Measurements from ENCODE around the gene TMEM145. TPM values are rescaled to one million over a fixed set of nuclear protein-coding genes. Genes with fewer than 3 reads are reported as not detected.

TMEM145 gene
- polyA plus RNA-seq, 1 donor (not counting 4 experiments of a cell fraction or from before 2014, with no cell fraction given): not detected

DNA sequence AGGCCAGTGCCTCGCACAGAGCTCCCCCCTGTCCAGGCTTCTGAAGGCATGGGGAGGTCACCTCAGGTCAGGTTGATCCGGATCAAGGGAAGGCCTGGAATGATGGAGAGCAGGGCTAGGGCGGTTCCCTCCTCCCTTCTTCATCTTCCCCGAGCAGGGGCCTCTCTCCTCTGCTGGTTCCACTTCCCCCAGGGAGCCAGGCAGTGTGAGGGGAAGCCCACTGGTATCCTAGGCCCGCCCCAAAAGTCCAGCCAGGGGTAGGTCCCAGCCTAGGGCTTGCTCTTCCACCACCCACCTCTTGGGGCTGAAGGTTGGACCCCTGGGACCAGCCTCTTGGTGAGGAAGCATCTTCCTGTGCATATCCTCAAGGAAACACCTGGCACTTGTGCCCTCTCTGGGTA lies 27.6 kb upstream of the TMEM145 start:
- H2AFZ ChIP-seq (ENCODE audit: control insufficient read depth, low read length): no peak overlapping the region
- H3K9ac ChIP-seq (ENCODE audit: control insufficient read depth, extremely low read depth, insufficient read depth, low read length): no peak overlapping the region
- H3K9me3 ChIP-seq (ENCODE audit: control insufficient read depth, low read depth, low read length): no peaks in the 10 kb centered on the region
- H3K27me3 ChIP-seq (ENCODE audit: control insufficient read depth, extremely low read depth, insufficient read depth, low read length): no peaks in the 10 kb centered on the region
- H3K79me2 ChIP-seq (ENCODE audit: control insufficient read depth, insufficient read depth, low read length): peaks cover 21% of the 10 kb centered on the region
- no peaks in the 10 kb centered on the region for H4K20me1 ChIP-seq (ENCODE audit: control insufficient read depth, extremely low read depth, insufficient read depth, low read length)
- H3K4me1 ChIP-seq (ENCODE audit: control insufficient read depth, extremely low read depth, insufficient read depth, low read length): peaks cover 38% of the 10 kb centered on the region
- DNase-seq (ENCODE audit: low read depth, low spot score) (no peak), FAIRE-seq (no peak)
- peaks cover 20 to 29% of the 10 kb centered on the region in 2 experiments for H3K36me3 ChIP-seq (ENCODE audit: control insufficient read depth in 2 of 2, extremely low read depth in 1 of 2, insufficient read depth in 2 of 2, low read length in 2 of 2)
- no peak overlapping the region for H3K27ac ChIP-seq (ENCODE audit: control insufficient read depth, insufficient read depth, low read length)
- H3K9me1 ChIP-seq (ENCODE audit: control insufficient read depth, extremely low read depth, insufficient read depth, low read length): no peaks in the 10 kb centered on the region
- H3K4me2 ChIP-seq (ENCODE audit: control insufficient read depth, extremely low read depth, insufficient read depth, low read depth, low read length): peak overlapping the region; percentile 28
- TF ChIP-seq, protein P1, sequence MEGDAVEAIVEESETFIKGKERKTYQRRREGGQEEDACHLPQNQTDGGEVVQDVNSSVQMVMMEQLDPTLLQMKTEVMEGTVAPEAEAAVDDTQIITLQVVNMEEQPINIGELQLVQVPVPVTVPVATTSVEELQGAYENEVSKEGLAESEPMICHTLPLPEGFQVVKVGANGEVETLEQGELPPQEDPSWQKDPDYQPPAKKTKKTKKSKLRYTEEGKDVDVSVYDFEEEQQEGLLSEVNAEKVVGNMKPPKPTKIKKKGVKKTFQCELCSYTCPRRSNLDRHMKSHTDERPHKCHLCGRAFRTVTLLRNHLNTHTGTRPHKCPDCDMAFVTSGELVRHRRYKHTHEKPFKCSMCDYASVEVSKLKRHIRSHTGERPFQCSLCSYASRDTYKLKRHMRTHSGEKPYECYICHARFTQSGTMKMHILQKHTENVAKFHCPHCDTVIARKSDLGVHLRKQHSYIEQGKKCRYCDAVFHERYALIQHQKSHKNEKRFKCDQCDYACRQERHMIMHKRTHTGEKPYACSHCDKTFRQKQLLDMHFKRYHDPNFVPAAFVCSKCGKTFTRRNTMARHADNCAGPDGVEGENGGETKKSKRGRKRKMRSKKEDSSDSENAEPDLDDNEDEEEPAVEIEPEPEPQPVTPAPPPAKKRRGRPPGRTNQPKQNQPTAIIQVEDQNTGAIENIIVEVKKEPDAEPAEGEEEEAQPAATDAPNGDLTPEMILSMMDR (optimal IDR thresholded peaks at IDR 0.05 in 1 of 3, IDR thresholded peaks at IDR 0.05 in 1 of 3, conservative IDR thresholded peaks at IDR 0.05 in 1 of 3; ENCODE audit: extremely low read depth in 1 of 3, insufficient read depth in 2 of 3, low read length in 3 of 3): no peak
- TF ChIP-seq EZH2 (IDR thresholded peaks at IDR 0.05; ENCODE audit: low read length): no peak
- dilution Hi-C loops (cut with MboI; ENCODE audit: extremely low pct_ligation_motif_present, low sequenced_read_pairs): no loop called here
- no peak overlapping the region for H3K4me3 ChIP-seq (ENCODE audit: control insufficient read depth in 2 of 3, extremely low read depth in 1 of 3, insufficient read depth in 2 of 3, low read depth in 1 of 3, low read length in 3 of 3)

DNA sequence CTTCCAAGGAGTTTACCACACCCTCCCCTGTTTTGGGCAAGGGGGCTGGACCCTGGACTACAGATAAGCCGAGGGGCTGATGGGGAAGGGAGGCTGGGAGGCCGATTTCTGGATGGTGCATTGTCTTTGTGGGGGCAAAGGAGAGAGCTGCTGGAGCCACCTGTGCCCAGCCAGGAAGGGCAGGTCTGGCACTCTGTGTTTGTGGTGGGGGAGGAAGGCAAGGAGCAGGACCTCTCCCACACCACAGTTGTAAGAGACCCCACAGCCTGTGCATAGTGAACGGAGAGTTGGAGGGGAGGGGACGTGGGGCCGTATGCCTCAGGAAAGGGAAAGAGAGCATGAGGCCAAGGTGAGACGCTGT lies 27.1 kb upstream of the TMEM145 start:
- H3K27me3 ChIP-seq (ENCODE audit: control insufficient read depth, extremely low read depth, insufficient read depth, low read length): no peaks in the 10 kb centered on the region
- H3K4me2 ChIP-seq (ENCODE audit: control insufficient read depth, extremely low read depth, insufficient read depth, low read depth, low read length): peak overlapping the region; percentile 28
- no peak overlapping the region for H3K4me3 ChIP-seq (ENCODE audit: control insufficient read depth in 2 of 3, extremely low read depth in 1 of 3, insufficient read depth in 2 of 3, low read depth in 1 of 3, low read length in 3 of 3)
- peak overlapping the region; percentile 22 for H3K9ac ChIP-seq (ENCODE audit: control insufficient read depth, extremely low read depth, insufficient read depth, low read length)
- no peaks in the 10 kb centered on the region for H4K20me1 ChIP-seq (ENCODE audit: control insufficient read depth, extremely low read depth, insufficient read depth, low read length)
- dilution Hi-C loops (cut with MboI; ENCODE audit: extremely low pct_ligation_motif_present, low sequenced_read_pairs): no loop called here
- FAIRE-seq (no peak), DNase-seq (ENCODE audit: low read depth, low spot score) (no peak)
- peaks cover 39% of the 10 kb centered on the region for H3K4me1 ChIP-seq (ENCODE audit: control insufficient read depth, extremely low read depth, insufficient read depth, low read length)
- H3K9me1 ChIP-seq (ENCODE audit: control insufficient read depth, extremely low read depth, insufficient read depth, low read length): no peaks in the 10 kb centered on the region
- no peak overlapping the region for H3K27ac ChIP-seq (ENCODE audit: control insufficient read depth, insufficient read depth, low read length)
- no peak overlapping the region for H2AFZ ChIP-seq (ENCODE audit: control insufficient read depth, low read length)
- peaks cover 23 to 33% of the 10 kb centered on the region in 2 experiments for H3K36me3 ChIP-seq (ENCODE audit: control insufficient read depth in 2 of 2, extremely low read depth in 1 of 2, insufficient read depth in 2 of 2, low read length in 2 of 2)
- H3K79me2 ChIP-seq (ENCODE audit: control insufficient read depth, insufficient read depth, low read length): peaks cover 21% of the 10 kb centered on the region
- H3K9me3 ChIP-seq (ENCODE audit: control insufficient read depth, low read depth, low read length): no peaks in the 10 kb centered on the region
- TF ChIP-seq, protein P1 (optimal IDR thresholded peaks at IDR 0.05 in 1 of 3, IDR thresholded peaks at IDR 0.05 in 1 of 3, conservative IDR thresholded peaks at IDR 0.05 in 1 of 3; ENCODE audit: extremely low read depth in 1 of 3, insufficient read depth in 2 of 3, low read length in 3 of 3): no peak
- TF ChIP-seq EZH2 (IDR thresholded peaks at IDR 0.05; ENCODE audit: low read length): no peak

Measured in keratinocyte (primary cell).